HG03432 (cell line): ENCODE data around the gene NSRP1.
"Not testable (repeated sequence)": the region's sequence is repeated elsewhere in the genome, so short reads cannot be mapped to it uniquely, and the experiment has no call there.

Experiments
- ATAC-seq: cut with Tn5 transposase; IDR thresholded peaks from one replicate; pipeline ENCODE4 v1.9.1; 2021; ENCODE audit warnings: mild to moderate bottlenecking, moderate library complexity; ENCODE audit not compliant: unreplicated experiment

NSRP1 gene, protein sequence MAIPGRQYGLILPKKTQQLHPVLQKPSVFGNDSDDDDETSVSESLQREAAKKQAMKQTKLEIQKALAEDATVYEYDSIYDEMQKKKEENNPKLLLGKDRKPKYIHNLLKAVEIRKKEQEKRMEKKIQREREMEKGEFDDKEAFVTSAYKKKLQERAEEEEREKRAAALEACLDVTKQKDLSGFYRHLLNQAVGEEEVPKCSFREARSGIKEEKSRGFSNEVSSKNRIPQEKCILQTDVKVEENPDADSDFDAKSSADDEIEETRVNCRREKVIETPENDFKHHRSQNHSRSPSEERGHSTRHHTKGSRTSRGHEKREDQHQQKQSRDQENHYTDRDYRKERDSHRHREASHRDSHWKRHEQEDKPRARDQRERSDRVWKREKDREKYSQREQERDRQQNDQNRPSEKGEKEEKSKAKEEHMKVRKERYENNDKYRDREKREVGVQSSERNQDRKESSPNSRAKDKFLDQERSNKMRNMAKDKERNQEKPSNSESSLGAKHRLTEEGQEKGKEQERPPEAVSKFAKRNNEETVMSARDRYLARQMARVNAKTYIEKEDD

DNA sequence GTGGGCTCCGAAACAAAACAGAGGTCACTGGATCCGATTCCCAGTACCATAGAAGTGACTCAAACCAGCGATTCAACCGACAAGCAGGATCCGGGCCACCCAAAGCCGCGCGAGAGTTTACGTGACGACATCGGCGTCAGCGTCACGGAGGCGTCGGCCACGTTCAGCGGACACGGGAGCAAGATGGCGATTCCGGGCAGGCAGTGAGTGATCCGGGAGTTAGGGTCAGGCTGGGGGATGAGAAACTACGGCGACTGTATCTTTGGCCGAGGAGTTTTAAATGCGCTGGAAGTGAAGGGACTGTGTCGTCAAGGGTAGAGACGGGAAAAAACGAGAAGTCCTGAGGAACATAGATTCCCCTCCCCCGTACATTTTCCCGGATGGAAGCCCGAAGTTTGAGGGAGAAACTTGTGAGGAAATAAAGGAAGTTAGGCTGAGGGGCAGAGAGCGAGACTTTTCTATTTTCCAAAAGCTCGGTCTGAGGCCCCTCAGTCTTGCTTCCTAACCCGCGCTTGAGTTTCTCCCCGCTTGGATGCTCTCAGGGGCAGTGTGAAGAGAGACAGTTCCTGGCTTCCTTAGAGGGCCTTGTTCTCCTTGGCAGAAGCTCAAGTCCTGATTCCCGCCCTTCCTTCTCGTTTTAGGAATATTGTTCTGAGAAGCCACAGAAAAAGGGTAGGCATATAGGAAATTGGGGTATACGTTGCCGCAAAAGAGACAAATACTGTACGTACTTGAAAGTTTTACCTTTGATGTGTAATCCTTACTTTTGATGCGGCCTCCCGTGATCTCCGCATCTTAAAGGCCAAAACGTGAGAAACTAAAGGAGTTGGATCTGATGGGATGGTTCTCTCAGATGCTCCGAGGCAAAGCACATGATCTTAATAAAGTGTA, at the start of gene NSRP1:
NSRP1 (plus strand) TSS at position 156 of the 891 bp plus-strand sequence; CDS start at position 184, 28 bp downstream.
- peak; percentile 84 for ATAC-seq

DNA sequence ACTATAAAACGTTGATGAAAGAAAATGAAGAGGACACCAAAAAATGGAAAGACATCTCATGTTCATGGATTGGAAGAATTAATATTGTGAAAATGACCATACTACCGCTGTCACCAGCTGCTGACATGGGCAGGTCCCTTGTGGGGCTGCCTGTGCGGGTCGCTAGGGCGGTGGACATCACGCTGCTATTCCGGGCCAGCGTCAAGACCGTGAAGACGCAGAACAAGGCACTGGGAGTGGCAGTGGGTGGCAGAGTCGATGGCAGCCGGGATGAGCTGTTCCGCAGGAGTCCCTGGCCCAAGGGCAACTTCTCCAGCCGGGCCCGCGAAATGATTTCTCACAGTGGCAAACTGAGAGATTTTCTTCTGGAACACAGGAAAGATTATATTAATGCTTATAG, 48.2 kb upstream of the NSRP1 start:
- ATAC-seq, result no peak

GRCh38 chr17:30074254-30074653, 42.4 kb upstream of the NSRP1 start:
- no peak for ATAC-seq

- no peak for ATAC-seq
Observed at GRCh38 chr17:30074730-30075129, 41.9 kb upstream of the NSRP1 start.

- no peak for ATAC-seq
Observed at GRCh38 chr17:30082773-30083172, 33.8 kb upstream of the NSRP1 start.

DNA sequence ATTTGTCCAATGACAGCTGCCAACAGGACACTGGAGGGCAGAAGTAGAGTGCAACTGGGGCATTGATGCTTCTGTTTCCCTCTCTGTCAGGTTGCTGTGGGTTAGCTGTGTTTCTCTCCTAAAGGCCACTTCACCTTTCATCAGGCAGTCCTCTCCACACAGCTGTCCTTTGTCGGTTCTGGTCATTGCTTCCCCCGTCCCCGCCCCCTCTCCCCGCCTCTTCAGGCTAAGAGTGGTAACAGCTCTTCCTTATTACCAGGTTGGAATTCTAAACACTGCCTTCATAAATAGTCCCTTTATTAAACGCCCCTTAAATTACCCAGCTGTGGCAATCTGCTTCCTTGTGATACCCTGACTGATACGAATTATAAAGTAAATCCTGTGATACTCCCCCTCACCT, 31.8 kb upstream of the NSRP1 start:
- ATAC-seq, result no peak

DNA sequence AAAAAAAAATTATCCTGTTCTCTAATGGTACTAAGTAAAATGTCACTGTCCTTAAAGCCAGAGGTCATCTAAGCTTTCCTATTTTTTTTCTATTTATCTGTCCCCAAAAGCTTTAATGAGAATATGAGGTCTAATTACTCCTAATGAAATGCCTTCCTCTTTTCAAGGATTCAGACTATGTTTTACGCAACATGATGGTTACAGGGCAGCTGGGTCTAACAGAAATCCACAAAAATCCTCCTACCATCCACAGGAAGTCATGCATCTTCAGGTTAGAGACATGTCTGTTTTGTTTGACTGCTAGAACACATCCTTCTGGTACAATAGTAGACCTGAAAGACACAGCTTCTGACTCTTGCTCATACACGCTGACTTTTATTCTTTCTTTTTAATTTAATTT, 29.7 kb upstream of the NSRP1 start:
- ATAC-seq, result no peak

- ATAC-seq, result not testable (repeated sequence)
Observed at GRCh38 chr17:30087431-30087830, 29.2 kb upstream of the NSRP1 start.

- no peak for ATAC-seq
Observed at GRCh38 chr17:30091121-30091670, 25.4 kb upstream of the NSRP1 start.

DNA sequence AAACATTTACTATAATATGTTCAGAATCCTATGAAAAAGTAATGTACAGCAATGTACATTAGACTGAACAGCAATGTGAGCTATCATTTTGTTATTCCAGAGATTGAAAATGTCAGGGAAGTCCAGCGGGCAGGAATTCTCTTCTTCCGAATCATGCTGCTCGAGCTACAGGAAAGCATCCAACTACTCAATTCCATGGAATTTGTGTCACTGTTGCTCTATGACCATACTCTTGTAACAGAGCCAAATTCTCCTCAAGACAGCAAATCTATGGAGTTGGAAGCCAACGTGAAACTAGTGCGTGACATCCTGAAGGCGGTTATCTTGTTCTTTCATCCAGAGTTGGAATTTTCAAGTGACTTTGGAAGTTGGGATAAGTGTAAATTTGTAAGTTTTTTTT, 24.8 kb upstream of the NSRP1 start:
- no peak for ATAC-seq

DNA sequence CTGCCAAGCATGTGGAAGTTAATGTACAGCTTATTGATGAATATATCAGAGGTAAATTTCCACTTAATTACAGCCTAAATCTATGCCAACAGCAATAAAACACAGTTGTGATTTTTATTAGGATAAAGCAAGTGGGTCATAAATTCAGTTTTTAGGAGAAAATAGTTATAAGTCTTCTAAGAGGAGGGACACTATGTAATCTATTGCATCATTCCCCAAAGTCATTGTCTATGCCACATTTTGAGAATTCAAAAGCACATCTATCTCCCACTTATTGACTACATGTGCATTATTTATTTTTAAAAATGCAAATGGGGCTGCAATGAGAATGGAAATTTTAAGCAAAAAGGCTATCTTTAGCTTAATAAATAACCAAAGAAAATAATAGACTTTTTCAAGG, 23.7 kb upstream of the NSRP1 start:
- no peak for ATAC-seq

- ATAC-seq, result no peak
Observed at GRCh38 chr17:30093463-30094147, 23.0 kb upstream of the NSRP1 start.

GRCh38 chr17:30095507-30096244, 20.9 kb upstream of the NSRP1 start:
- no peak for ATAC-seq

GRCh38 chr17:30101686-30102390, 14.8 kb upstream of the NSRP1 start:
- no peak for ATAC-seq

- no peak for ATAC-seq
Observed at GRCh38 chr17:30103921-30104320, 12.7 kb upstream of the NSRP1 start.

DNA sequence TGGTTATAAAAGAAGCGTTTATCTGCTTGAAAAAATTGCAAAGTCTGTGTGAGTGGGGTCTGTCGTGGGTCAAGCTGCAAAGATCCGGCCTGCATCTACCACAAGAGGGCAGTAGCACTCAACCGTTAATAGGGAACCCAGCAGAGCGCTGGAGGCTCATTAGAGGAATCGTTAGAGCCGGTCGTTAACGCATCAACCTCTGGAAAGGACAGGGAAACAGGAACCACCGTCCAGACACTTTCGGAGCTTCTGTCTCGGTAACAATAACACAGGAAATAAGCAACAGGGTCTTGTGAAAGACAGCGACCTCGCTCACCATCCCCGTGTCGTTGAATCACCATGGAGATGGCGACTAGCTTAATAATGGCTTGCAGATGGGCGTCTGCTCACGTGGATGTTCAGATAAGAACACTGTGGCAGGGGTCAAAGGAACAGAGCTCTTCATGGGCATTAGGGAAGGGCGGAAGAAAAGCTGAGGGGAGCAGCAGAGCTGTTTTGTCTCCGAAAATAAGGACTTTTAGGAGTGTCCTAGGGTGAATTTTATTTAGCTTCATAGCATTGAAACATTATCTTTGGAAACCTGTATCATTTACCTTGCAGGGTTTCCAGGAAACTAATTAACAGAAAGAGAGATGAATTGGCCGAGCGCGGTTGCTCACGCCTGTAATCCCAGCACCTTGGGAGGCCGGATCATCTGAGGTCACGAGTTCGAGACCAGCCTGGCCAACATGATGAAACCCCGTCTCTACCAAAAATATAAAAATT, 11.9 kb upstream of the NSRP1 start:
- ATAC-seq, result peak; percentile 64

GRCh38 chr17:30112794-30113193, 3.8 kb upstream of the NSRP1 start:
- no peak for ATAC-seq

- no peak for ATAC-seq
Observed at GRCh38 chr17:30113213-30113612, 3.4 kb upstream of the NSRP1 start.

DNA sequence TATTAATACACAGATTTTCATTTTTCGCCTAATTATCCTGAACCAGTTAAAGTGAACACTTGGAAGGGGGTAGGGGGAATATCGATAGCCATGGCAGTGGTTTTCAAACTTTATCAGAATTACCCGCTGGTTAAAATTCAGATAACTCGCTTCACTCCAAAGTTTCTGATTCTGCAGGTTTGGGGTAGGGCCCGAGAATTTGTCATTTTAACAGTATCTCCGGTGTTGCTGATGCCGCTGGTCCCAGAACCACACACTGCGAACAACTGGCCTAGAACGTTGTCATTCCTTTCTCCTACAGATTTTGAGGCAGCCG, 313 bp upstream of the NSRP1 start:
- no peak for ATAC-seq
